ENCODE measurements around the gene DOCK1. TPM values are rescaled to one million over a fixed set of nuclear protein-coding genes. Genes with fewer than 3 reads are reported as not detected.

Gene DOCK1
- polyA plus RNA-seq, 1 of the 3 experiments (the other 2 are of a cell fraction): 15.5 TPM

GRCh38 chr10:126964190-126964589, 59.0 kb downstream of the DOCK1 start:
- Histone ChIP-seq H3K4me2 (no peak overlapping the region), H3K79me2 (ENCODE audit: insufficient read depth) (peaks cover 74% of the 10 kb centered on the region)
- WGBS (ENCODE audit: low lambda C conversion rate): 96% methylated on average over 7 of the region's 7 CpGs

More at GRCh38 chr10:126964190-126964589, 59.0 kb downstream of the DOCK1 start:
- Histone ChIP-seq H3K4me3 (ENCODE audit: low read depth in 2 of 2, low read length in 1 of 2) (no peak overlapping the region), H4K20me1 (ENCODE audit: insufficient read depth) (peaks cover 36% of the 10 kb centered on the region), H3K9me3 (no peaks in the 10 kb centered on the region), H3K36me3 (replicated peaks in 1 of 2; ENCODE audit: control insufficient read depth in 1 of 2, insufficient read depth in 2 of 2, low read length in 1 of 2) (no peaks in the 10 kb centered on the region), H3K9ac (no peak overlapping the region), H3K4me1 (ENCODE audit: control insufficient read depth in 1 of 2, insufficient read depth in 2 of 2, low read depth in 1 of 2, low read length in 1 of 2) (peaks cover 0 to 2% of the 10 kb centered on the region in 2 experiments; a peak in 1 of 4 replicates), H3K27me3 (ENCODE audit: insufficient read depth) (no peaks in the 10 kb centered on the region), H2AFZ (ENCODE audit: low read depth) (no peak overlapping the region), H3F3A (replicated peaks; ENCODE audit: insufficient read depth) (no peaks in the 10 kb centered on the region), H3K9me2 (no peaks in the 10 kb centered on the region), H3K27ac (ENCODE audit: low read depth in 2 of 2, low read length in 1 of 2) (no peak overlapping the region)
- no peak for DNase-seq
- TF ChIP-seq NRF1 (IDR thresholded peaks at IDR 0.05; ENCODE audit: low read depth, low read length) (no peak), GABPA (IDR thresholded peaks at IDR 0.05; ENCODE audit: low read depth) (no peak), JUND (IDR thresholded peaks at IDR 0.05) (no peak), NFIC (IDR thresholded peaks at IDR 0.05; ENCODE audit: borderline replicate concordance) (no peak), PBX3 (IDR thresholded peaks at IDR 0.05) (no peak), RCOR1 (IDR thresholded peaks at IDR 0.05; ENCODE audit: low read length) (no peak), MEF2A (IDR thresholded peaks at IDR 0.05; ENCODE audit: borderline replicate concordance, low read depth) (no peak), TEAD4 (IDR thresholded peaks at IDR 0.05; ENCODE audit: borderline replicate concordance, insufficient read depth) (no peak), YY1 (IDR thresholded peaks at IDR 0.05; ENCODE audit: low read depth) (no peak), ZBTB33 (IDR thresholded peaks at IDR 0.05; ENCODE audit: borderline replicate concordance, low read depth) (no peak), RXRA (IDR thresholded peaks at IDR 0.05; ENCODE audit: borderline replicate concordance, low read depth) (no peak), RAD21 (IDR thresholded peaks at IDR 0.05; ENCODE audit: low read length) (no peak), REST (IDR thresholded peaks at IDR 0.05; ENCODE audit: low read depth, low read length) (no peak), MAX (IDR thresholded peaks at IDR 0.05; ENCODE audit: low read depth) (no peak), GATA2 (CRISPR knock-in tag; IDR thresholded peaks at IDR 0.05) (no peak), USF2 (IDR thresholded peaks at IDR 0.05; ENCODE audit: borderline replicate concordance, low read depth, low read length) (no peak), TAF1 (IDR thresholded peaks at IDR 0.05; ENCODE audit: borderline replicate concordance, low read depth, low read length) (no peak), FOSL2 (IDR thresholded peaks at IDR 0.05; ENCODE audit: borderline replicate concordance, low read depth) (no peak)
- CTCF ChIA-PET: no interaction called here
- POLR2A ChIA-PET: no interaction called here

Measured in SK-N-SH (cell line).